GM21825 (cell line): ENCODE data around the gene KIDINS220.
A peak's percentile ranks its signal among the peaks of the same experiment; 100 is the strongest.

Experiments
- ATAC-seq: cut with Tn5 transposase; IDR thresholded peaks from one replicate; pipeline ENCODE4 v1.9.1; 2021; ENCODE audit warnings: mild to moderate bottlenecking, moderate library complexity; ENCODE audit not compliant: unreplicated experiment

The KIDINS220 gene

DNA sequence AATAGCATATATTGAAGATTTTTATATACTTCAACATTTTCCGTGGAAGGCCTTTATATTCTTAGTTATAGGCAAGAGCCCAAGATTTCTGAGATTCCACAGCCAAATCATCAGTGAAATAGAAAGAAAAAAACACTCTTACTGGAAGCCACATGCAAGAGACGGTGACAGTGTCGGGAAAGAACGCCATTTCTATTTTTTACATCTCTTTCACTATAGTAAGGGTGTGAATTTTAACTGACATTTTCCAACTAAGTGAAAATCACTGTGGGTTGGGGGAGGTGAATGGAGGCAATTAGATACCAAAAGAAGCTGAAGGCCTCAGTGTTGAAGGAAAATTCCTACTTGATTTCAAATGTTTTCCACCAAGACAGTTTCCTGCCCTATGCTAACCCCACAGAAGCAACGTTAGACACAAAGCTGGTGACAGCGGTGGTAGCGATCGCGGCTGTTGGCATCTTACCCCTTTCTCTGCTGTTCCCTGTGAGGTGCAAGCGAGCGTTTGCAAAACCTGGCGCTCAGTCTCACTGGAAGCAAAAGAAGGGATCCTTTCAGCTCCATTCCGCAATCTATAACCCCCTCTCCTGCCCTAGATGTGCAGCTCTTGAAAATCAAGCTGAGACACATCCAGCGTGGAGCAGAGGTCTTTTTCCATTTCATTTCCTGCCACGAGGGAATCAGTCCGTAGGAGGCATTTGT is 135.6 kb downstream of the KIDINS220 start:
- ATAC-seq, result no peak

DNA sequence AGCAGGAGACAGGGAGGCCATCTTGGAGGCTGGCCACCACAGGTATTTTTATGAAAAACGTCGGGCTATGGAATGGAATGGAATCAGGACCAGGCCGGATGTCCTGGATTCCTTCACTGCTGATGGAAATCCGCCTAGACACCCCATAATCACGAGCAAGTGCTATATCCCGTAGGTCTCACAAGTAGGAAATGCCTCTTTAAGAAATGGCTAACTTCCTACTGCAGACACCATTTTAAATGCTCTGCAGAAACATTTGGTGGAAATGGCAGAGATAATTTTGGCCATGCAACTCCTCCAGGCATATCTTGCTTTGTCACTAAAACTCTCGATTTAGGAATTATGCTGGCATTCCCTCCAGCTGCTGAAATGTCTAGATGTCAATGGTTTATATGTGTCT is 137.6 kb downstream of the KIDINS220 start:
- no peak for ATAC-seq

GRCh38 chr2:8697190-8697589 is 140.2 kb downstream of the KIDINS220 start:
- no peak for ATAC-seq

- ATAC-seq, result no peak
These were observed 142.7 kb downstream of the KIDINS220 start for GRCh38 chr2:8694737-8695136.

- no peak for ATAC-seq
These were observed 144.1 kb downstream of the KIDINS220 start for GRCh38 chr2:8693157-8693821.

DNA sequence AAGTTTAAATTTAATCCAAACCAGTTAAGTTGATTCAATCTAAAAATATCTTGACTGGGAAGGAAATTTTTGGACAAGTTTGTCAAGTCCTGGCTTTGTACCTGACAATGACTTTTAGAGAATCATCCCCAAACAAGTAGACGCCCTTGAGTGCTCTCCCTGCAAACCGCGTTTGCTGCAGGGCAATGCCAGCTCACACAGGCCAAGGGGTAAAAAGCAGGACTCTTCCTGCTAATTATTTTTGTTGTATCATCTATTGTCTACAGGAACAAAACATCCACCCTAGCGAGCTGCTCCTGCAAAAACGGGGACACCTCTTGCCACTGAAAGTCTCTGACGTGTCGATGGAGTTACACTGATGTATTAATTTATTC is 144.6 kb downstream of the KIDINS220 start:
- no peak for ATAC-seq

GRCh38 chr2:8691859-8692437 is 145.5 kb downstream of the KIDINS220 start:
- ATAC-seq, result no peak

DNA sequence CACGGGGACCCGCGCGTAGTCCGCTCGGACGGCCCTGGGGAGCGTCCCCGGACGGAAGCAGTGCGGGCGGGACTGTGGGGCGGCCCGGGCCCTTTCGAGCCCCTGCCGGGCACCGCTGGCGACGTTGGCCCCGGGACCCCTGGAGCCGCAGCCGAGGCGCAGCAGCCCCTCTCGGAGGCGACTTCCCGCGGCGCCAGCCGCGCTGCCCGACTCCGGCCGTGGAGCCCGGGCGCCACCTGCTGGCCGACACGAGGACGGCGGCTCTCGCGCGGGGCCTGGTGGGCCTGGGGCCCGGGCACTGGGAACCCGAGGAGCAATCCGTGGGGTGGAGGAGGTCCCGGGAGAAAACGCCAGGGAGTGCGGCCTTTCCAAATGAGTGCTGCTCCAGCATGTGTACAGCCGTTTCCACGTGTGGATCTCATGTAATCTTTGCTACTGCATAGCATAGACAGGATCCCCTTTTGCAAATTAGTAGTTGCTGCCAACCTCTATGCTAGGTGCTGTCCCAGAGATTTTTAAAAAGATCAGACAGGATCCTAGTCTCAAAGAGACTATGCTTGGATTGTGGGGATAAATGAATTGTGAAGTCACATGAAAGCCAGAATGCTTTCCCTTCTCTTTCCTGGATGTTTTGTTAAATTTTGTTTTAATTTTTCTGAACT is 151.6 kb downstream of the KIDINS220 start:
- peak; percentile 34 for ATAC-seq

- peak; percentile 2 for ATAC-seq
These were observed 152.3 kb downstream of the KIDINS220 start for GRCh38 chr2:8684878-8685696.

GRCh38 chr2:8684540-8684877 is 152.9 kb downstream of the KIDINS220 start:
- no peak for ATAC-seq

- no peak for ATAC-seq
These were observed 154.4 kb downstream of the KIDINS220 start for GRCh38 chr2:8682719-8683667.

DNA sequence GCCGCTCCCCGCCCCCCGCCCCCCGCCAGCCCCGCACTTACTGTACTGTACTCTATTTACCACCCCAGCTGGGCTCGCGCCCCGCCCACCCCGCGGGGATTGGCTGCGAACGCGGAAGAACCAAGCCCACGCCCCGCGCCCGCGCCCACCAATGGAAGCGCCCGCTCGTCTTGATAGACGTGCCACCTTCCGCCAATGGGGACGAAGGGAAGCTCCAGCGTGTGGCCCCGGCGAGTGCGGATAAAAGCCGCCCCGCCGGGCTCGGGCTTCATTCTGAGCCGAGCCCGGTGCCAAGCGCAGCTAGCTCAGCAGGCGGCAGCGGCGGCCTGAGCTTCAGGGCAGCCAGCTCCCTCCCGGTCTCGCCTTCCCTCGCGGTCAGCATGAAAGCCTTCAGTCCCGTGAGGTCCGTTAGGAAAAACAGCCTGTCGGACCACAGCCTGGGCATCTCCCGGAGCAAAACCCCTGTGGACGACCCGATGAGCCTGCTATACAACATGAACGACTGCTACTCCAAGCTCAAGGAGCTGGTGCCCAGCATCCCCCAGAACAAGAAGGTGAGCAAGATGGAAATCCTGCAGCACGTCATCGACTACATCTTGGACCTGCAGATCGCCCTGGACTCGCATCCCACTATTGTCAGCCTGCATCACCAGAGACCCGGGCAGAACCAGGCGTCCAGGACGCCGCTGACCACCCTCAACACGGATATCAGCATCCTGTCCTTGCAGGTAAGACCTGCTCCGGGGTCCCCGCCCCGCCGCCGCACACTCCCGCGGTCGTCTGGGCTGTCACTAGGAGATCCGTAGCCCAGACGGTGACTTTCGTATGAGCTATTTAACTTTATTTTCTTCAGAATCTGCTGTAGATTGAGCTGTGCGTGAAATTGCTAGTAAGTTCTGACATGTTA is 155.4 kb downstream of the KIDINS220 start, which contains the start of gene ID2:
Gene ID2 (plus strand): TSS at position 271 of the 907 bp plus-strand sequence. CDS start 110 bp downstream, at position 381.
- ATAC-seq, result peak; percentile 59

DNA sequence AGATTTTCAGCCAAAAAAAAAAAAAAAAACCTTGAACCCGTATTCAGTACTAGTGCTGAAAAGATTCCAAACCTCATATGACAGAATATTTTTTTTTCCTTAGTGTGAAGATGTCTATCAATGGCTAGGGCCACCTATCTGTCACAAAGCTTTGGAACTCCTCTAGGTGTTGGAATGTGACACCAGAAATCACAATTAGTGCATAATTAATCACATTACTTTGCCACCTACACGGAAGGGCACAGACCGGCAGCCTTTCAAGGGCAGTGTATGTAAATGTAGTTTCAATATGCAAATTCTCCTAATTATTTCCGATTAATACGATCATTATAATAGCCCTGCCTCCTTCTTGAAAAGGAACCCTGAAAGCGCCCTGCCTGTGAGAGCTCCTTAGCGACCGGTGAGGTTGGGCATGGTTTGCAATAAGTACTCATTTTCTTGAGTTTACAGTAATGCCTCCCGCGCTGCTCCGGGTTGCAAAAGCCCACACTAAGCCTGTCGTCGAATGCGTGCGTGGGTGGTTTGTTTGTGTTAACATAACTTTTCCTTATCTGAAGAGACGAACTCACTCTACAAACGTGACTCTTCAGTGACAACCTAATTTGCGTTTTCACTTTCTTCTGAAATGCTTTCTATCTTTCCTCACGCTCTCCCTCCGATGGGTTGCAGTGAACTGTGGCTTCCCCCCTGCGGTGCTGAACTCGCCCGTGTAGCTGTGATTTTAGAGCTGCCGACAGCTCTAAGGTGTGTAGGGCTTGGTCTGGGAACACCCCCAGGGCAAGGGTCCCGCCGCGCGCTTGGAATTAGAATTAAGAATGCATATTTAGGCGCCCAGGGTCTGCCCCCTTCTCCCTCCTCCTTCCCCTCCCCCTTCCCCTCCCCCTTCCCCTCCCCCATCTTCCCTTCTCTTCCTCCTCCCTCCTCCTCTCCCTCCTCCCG is 156.3 kb downstream of the KIDINS220 start:
- no peak for ATAC-seq

DNA sequence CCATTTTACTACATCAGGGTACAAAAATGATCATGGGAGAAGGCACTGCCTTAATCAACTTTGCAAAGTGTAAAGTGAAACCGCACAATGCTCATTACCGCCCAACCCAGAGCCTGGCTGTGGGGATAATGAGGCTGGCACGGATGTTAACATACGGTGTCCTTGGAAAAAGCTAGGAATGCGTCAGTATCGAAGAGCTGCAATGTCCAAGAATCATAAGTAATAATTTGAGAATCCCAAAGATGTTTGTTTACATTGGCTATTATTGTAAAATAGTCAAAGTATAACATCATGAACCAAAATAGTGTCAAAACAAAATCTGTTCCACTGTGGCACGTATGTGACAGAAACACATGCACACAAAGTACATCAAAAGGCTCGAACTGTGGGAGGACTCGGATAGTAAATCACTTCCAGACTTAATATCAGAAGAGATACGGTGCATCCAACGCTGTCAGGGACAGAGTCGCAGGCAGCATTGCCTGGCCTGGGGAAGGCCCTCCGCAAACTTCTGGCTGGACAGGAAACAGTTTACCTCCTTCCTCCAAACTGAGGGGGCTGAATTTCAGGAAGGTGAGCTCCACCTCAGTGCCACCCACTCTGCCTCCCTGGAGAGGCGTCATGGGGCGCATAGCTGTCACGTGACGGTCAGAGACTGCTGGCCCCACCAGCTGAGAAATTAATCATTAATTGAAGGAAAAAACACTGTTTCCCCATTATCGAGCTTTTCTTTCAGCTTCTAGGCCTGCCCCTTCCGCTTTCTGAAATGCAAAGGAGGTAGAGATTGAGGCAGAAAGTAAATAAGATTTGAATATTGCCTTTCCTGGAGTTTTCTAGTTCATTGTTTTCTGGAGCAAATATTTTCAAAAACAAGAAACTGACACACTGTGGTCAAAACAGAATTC is 157.3 kb downstream of the KIDINS220 start:
- ATAC-seq, result no peak

GRCh38 chr2:8679567-8679826 is 157.9 kb downstream of the KIDINS220 start:
- ATAC-seq, result no peak
